Measurements from ENCODE around the gene NOL4L. TPM values are rescaled to one million over a fixed set of nuclear protein-coding genes. Genes with fewer than 3 reads are reported as not detected.

The NOL4L gene
- total and polyA plus RNA-seq, 2 experiments from 2014 or later: 38.8 to 39.2 TPM

GRCh38 chr20:32619586-32619985 is 34.5 kb upstream of the NOL4L start:
- Mint-ChIP-seq H3K36me3 (ENCODE audit: low read depth) (no peaks in the 10 kb centered on the region; the same call in 2 of the 3 replicates), H3K4me3 (no peak overlapping the region), H3K9me3 (no peaks in the 10 kb centered on the region), H3K4me1 (peaks cover 7% of the 10 kb centered on the region), H3K27ac (no peak overlapping the region), H3K27me3 (ENCODE audit: insufficient read depth, low read depth, poor library complexity) (peaks cover 10% of the 10 kb centered on the region)
- Histone ChIP-seq H3K9me2 (ENCODE audit: insufficient read depth) (no peaks in the 10 kb centered on the region), H3K27ac (ENCODE audit: low read depth) (no peak overlapping the region), H3K4me2 (no peak overlapping the region), H3F3A (replicated peaks; ENCODE audit: low read depth) (peaks cover 38% of the 10 kb centered on the region), H3K79me2 (replicated peaks; ENCODE audit: insufficient read depth) (no peaks in the 10 kb centered on the region), H3K36me3 (ENCODE audit: insufficient read depth) (no peaks in the 10 kb centered on the region), H4K20me1 (replicated peaks; ENCODE audit: insufficient read depth) (0 out of 2 replicates have a peak, but pooled peaks cover 2% of the 10 kb centered on the region), H3K4me3 (no peak overlapping the region), H3K27me3 (ENCODE audit: insufficient read depth) (no peaks in the 10 kb centered on the region), H3K4me1 (ENCODE audit: insufficient read depth) (no peaks in the 10 kb centered on the region), H2AFZ (peak overlapping the region; percentile 86)
- ATAC-seq: no peak
- TF ChIP-seq REST (IDR thresholded peaks at IDR 0.05; ENCODE audit: unreplicated experiment) (no peak), STAT1 (IDR thresholded peaks at IDR 0.05; ENCODE audit: unreplicated experiment) (no peak), CREB1 (CRISPR knock-in tag; IDR thresholded peaks at IDR 0.05; ENCODE audit: low read depth) (no peak), EZH2 (IDR thresholded peaks at IDR 0.05; ENCODE audit: low read depth, unreplicated experiment) (no peak), ZNF331 (CRISPR knock-in tag; IDR thresholded peaks at IDR 0.05; ENCODE audit: low read depth) (no peak), ZNF462 (CRISPR knock-in tag; IDR thresholded peaks at IDR 0.05) (no peak), POLR2AphosphoS5 (IDR thresholded peaks at IDR 0.05; ENCODE audit: low read depth) (no peak), NANOG (IDR thresholded peaks at IDR 0.05; ENCODE audit: borderline replicate concordance) (no peak), EZH2phosphoT487 (IDR thresholded peaks at IDR 0.05; ENCODE audit: unreplicated experiment) (no peak), CTCF (conservative IDR thresholded peaks at IDR 0.05; ENCODE audit: low read depth in 2 of 2) (no peak), ZNF114 (CRISPR knock-in tag; IDR thresholded peaks at IDR 0.05) (no peak), ETS1 (IDR thresholded peaks at IDR 0.05) (no peak), JUNB (IDR thresholded peaks at IDR 0.05; ENCODE audit: unreplicated experiment) (no peak)
- no peak for DNase-seq (ENCODE audit: low spot score)

Measured in GM23338 (cell line).